Erythroblast (primary cell): ENCODE measurements around the gene SMLR1.

Experiments used
- GATA1 ChIP-seq: IDR thresholded peaks from 2 replicates; pipeline ENCODE4 v1.6.1; 2011; ENCODE audit warnings: low read depth, mild to moderate bottlenecking, control low read depth, low read length, moderate library complexity
- POLR2A ChIP-seq: IDR thresholded peaks from 2 replicates; pipeline ENCODE4 v1.6.1; 2011; ENCODE audit warnings: mild to moderate bottlenecking, low read length

DNA sequence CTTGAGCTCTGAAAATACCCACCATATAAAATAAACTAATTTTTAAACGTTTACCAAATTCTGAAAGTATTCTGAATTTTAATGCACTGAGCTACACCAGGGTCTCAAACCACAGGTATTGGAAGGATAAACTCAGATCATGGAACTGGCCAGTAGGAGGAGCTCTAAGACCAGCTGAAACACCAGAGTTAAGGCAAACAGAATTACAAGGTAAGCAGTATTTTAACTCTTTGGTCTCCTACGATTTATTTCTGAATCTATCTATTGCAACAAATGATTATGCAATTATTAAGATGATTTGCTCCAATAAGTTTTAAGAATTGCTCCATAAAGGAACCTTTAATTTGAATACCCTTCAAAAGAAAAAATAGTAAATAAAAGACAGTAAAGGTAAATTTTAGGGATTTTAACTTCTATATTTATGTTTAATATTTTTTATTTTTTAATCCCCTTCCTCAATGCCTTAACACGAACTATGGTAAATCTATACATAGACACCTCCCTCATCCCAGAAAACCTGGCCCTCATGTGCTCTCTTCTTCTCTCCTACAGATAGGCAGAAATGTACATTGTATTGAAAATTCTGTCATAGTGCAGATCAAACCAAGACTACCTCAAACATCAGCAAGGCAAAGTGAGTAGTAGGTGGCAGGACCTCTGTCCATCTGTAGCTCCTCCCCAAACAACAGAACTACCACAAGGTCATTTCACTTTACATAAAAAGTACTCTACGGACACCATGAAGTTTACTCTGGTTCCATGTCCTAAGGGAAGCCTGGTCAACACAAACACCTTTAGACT is 58.4 kb downstream of the SMLR1 start:
- TF ChIP-seq POLR2A: no peak
- TF ChIP-seq GATA1: no peak
